ENCODE results near the gene OSBPL3.

DNA sequence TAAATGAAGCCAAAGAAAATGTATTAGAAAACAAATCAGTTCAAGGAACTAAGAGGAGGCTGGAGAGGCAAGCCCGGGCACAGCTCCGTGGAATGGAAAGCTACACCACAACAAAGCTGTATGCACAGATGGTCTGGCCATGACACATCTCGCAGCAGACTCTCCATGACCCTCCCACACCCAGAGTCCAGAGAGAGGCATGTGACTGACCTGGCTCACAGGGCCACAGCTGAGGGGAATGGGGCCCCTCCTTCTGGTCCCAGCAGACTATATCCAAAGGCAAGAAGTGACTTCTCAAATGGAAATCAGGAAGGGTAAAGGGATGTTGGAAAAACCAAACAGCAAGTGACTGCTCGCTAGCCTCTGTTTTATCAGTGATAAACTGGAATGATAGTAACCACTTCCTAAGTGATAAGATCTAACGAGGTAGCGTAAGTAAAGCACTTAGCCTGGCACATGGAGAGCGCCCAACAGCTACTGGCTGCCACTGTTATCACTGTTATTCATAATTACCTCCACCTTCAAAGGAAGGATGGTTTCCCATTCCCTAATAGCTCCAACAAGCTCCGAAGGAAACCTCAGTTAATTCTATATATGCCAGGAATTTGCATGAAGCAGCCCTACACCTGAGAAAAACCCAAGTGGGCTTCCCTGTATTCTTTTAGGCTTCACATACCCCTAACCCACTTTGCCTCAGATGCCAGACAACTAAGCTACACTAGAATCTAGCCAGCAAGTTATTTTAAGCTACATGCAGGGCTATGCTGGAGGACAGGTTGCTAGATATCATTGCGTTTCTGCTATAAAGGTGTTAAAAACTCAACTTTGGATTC, 8.4 kb downstream of the OSBPL3 start:
- TF ChIP-seq, protein P1, sequence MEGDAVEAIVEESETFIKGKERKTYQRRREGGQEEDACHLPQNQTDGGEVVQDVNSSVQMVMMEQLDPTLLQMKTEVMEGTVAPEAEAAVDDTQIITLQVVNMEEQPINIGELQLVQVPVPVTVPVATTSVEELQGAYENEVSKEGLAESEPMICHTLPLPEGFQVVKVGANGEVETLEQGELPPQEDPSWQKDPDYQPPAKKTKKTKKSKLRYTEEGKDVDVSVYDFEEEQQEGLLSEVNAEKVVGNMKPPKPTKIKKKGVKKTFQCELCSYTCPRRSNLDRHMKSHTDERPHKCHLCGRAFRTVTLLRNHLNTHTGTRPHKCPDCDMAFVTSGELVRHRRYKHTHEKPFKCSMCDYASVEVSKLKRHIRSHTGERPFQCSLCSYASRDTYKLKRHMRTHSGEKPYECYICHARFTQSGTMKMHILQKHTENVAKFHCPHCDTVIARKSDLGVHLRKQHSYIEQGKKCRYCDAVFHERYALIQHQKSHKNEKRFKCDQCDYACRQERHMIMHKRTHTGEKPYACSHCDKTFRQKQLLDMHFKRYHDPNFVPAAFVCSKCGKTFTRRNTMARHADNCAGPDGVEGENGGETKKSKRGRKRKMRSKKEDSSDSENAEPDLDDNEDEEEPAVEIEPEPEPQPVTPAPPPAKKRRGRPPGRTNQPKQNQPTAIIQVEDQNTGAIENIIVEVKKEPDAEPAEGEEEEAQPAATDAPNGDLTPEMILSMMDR (IDR thresholded peaks at IDR 0.05): no peak
- TF ChIP-seq SIN3A (IDR thresholded peaks at IDR 0.05; ENCODE audit: borderline replicate concordance, insufficient read depth, low read depth, low read length) (no peak), POLR2AphosphoS5 (IDR thresholded peaks at IDR 0.05; ENCODE audit: low read depth, low read length) (no peak)

All from Panc1 (cell line).